ENCODE data around the gene INSC. TPM values are rescaled to one million over a fixed set of nuclear protein-coding genes. Genes with fewer than 3 reads are reported as not detected.

The INSC gene
- total and polyA plus RNA-seq, 9 donors, result 0.10 to 0.38 (median 0.21) TPM; not detected in 3

DNA sequence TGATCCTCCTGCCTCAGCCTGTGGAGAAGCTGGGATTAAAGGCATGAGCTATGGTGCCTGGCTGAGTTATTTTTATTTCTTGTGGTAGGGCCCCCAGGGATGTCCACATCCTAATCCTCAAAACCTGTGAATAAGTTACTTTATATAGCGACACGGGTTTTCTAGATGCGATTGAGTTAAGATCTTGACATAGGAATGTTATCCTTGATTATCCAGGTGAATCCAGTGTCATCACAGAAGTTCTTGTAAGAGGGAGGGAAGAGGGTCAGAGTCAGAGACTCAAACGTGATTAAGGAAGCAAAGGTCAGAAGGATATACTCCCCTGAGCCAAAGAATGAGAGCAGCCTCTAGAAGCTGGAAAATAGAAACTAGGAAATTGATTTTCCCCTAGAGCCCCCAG lies 117.8 kb downstream of the INSC start:
- Histone ChIP-seq H3K4me1 (ENCODE audit: insufficient read depth) (no peaks in the 10 kb centered on the region), H3K36me3 (no peaks in the 10 kb centered on the region), H3K9me3 (no peaks in the 10 kb centered on the region), H3K4me3 (no peak overlapping the region), H3K27ac (no peak overlapping the region), H3K27me3 (no peaks in the 10 kb centered on the region)
- no peak for DNase-seq
- intact Hi-C loops (cut with DNase I), result no loop called here
- WGBS, 3 donors, result 62 to 71% (median 69%) methylated on average over 4 of the region's 4 CpGs
- TF ChIP-seq CTCF (IDR thresholded peaks at IDR 0.05) (no peak), EP300 (IDR thresholded peaks at IDR 0.05) (no peak), POLR2A (IDR thresholded peaks at IDR 0.05) (no peak)

DNA sequence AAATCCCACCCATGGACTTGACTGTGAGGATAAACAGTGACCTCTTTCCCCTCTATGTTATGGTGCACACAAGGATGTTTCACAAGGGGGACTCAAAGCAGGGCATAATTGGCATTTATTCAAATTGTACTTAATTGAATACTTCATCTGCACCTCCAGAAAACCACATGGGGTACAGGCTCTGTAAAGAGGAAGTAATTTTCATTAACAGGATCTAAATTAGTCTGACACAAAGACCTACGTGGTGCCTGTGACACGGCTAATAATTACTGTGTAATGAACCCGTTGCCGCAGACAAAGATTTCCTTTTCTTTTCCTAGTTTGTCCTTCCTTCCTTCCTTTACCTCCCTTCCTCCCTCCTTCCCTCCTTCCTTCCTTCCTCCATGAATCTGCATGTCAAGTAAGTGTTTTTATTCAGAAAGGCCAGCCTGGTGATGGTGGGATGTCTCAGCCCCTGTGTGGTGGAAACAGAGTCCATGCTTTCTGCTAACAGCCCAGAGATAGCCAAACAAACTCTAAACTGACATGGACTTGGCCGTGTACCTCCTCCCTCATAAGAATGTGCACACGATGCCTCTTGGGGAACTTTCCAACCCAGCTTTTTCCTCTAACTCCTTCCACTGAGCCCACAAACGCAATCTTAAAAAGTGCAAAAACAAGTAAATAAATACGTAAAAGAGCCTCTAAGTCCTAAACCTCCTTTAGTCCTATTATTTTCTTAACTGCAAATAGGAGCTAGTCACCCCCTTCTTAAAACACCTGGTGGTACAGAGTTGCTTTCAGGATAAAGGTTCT lies 118.8 kb downstream of the INSC start:
- H3K27me3 ChIP-seq, result no peaks in the 10 kb centered on the region
- DNase-seq, result no peak
- TF ChIP-seq POLR2A (IDR thresholded peaks at IDR 0.05), result no peak
- TF ChIP-seq CTCF (IDR thresholded peaks at IDR 0.05), result no peak
- no peak for TF ChIP-seq EP300 (IDR thresholded peaks at IDR 0.05)
- H3K36me3 ChIP-seq, result no peaks in the 10 kb centered on the region
- WGBS, 3 donors, result 40 to 48% (median 45%) methylated on average over 8 of the region's 8 CpGs
- H3K9me3 ChIP-seq, result no peaks in the 10 kb centered on the region
- H3K4me3 ChIP-seq, result no peak overlapping the region
- intact Hi-C loops (cut with DNase I), result no loop called here
- H3K27ac ChIP-seq, result no peak overlapping the region
- H3K4me1 ChIP-seq (ENCODE audit: insufficient read depth), result no peaks in the 10 kb centered on the region

DNA sequence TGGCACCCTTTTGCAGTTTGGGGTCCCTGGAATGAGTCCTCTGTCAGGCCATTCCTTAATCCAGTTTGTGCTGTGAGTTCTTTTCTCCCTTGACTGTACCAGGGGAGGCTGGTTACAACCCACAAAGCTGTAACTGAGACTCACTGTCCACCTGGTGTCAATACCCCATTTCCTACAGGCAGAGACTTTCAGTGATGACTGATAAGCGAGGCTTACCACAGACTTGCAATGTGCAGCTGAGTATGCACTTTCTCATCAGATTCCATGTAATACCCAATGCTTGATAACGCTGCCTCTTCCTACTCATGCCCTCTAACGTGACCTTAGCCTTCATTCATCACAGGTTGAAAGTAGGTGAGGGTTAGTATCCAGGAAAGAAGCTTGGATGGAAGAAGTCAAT lies 120.1 kb downstream of the INSC start:
- Histone ChIP-seq H3K27me3 (no peaks in the 10 kb centered on the region), H3K36me3 (no peaks in the 10 kb centered on the region), H3K4me3 (no peak overlapping the region), H3K9me3 (no peaks in the 10 kb centered on the region), H3K27ac (no peak overlapping the region), H3K4me1 (ENCODE audit: insufficient read depth) (no peaks in the 10 kb centered on the region)
- WGBS, 3 donors, result 76 to 87% (median 86%) methylated on average over 3 of the region's 3 CpGs
- intact Hi-C loops (cut with DNase I), result no loop called here
- TF ChIP-seq CTCF (IDR thresholded peaks at IDR 0.05) (no peak), POLR2A (IDR thresholded peaks at IDR 0.05) (no peak), EP300 (IDR thresholded peaks at IDR 0.05) (no peak)
- DNase-seq, result no peak

DNA sequence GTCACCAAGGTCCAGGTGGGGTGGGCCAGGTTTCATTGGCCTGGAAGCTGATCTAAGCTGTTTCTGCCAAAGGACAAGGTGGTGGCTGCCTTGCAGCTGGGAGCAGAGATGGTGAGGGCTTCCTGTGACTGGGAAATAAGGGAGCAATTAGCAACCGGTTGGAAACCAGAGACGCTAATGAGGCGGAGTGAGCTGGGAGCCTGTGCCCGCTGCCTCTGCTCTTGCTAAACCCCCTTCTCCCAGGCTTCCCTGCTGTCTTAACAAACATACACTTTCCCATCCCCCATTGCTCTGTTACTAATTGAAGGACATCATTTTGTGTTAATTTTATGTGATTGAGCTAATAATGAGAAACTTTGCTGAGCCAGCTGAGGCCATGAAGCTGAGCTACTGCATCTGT lies 121.8 kb downstream of the INSC start:
- Histone ChIP-seq H3K9me3 (no peaks in the 10 kb centered on the region), H3K4me3 (no peak overlapping the region), H3K27ac (no peak overlapping the region), H3K36me3 (no peaks in the 10 kb centered on the region), H3K27me3 (no peaks in the 10 kb centered on the region), H3K4me1 (ENCODE audit: insufficient read depth) (no peaks in the 10 kb centered on the region)
- intact Hi-C loops (cut with DNase I), result no loop called here
- TF ChIP-seq EP300 (IDR thresholded peaks at IDR 0.05), result no peak
- WGBS, 3 donors, result 60 to 65% (median 61%) methylated on average over 4 of the region's 4 CpGs
- no peak for DNase-seq

- Histone ChIP-seq H3K36me3 (no peaks in the 10 kb centered on the region), H3K27me3 (no peaks in the 10 kb centered on the region), H3K9me3 (no peaks in the 10 kb centered on the region), H3K27ac (no peak overlapping the region), H3K4me3 (no peak overlapping the region), H3K4me1 (ENCODE audit: insufficient read depth) (no peaks in the 10 kb centered on the region)
- no peak for DNase-seq
- TF ChIP-seq POLR2A (IDR thresholded peaks at IDR 0.05), result no peak
- TF ChIP-seq EP300 (IDR thresholded peaks at IDR 0.05), result no peak
- no peak for TF ChIP-seq CTCF (IDR thresholded peaks at IDR 0.05)
- intact Hi-C loops (cut with DNase I), result no loop called here
- WGBS, 3 donors, result 94 to 97% (median 96%) methylated on average over 7 of the region's 7 CpGs
Measured at GRCh38 chr11:15238856-15239255, 124.1 kb downstream of the INSC start.

Data from ovary (tissue), 9 donors.